Fibroblast of the aortic adventitia (primary cell): ENCODE measurements around the gene DNAJB13. TPM values are rescaled to one million over a fixed set of nuclear protein-coding genes. Genes with fewer than 3 reads are reported as not detected.

Experiments used
- DNase-seq: peaks from one replicate; pipeline ENCODE4 v3.0.0-alpha.2; 2010; ENCODE audit warnings: low read depth
- H3K4me3 ChIP-seq: 2 replicates; pipeline ENCODE4 v1.5.1; 2011; ENCODE audit warnings: low read depth, mild to moderate bottlenecking, control low read depth, low read length, moderate library complexity
- CTCF ChIP-seq: IDR thresholded peaks from 2 replicates; pipeline ENCODE4 v1.5.1; 2011; ENCODE audit warnings: mild to moderate bottlenecking, low read length, control low read depth, inconsistent platforms; ENCODE audit not compliant: insufficient read depth
- total RNA-seq: library from RNA; depleted of rRNA; stranded (reverse); fragments of >200 nt; gene quantifications from 2 replicates; pipeline ENCODE4 v1.2.3, GENCODE V29; 2012; ENCODE audit warnings: low replicate concordance

The DNAJB13 gene
- total RNA-seq, 1 donor, result not detected

GRCh38 chr11:73975479-73975757, 24.6 kb downstream of the DNAJB13 start:
- TF ChIP-seq CTCF, result no peak
- H3K4me3 ChIP-seq, result no peak overlapping the region
- DNase-seq, result no peak

DNA sequence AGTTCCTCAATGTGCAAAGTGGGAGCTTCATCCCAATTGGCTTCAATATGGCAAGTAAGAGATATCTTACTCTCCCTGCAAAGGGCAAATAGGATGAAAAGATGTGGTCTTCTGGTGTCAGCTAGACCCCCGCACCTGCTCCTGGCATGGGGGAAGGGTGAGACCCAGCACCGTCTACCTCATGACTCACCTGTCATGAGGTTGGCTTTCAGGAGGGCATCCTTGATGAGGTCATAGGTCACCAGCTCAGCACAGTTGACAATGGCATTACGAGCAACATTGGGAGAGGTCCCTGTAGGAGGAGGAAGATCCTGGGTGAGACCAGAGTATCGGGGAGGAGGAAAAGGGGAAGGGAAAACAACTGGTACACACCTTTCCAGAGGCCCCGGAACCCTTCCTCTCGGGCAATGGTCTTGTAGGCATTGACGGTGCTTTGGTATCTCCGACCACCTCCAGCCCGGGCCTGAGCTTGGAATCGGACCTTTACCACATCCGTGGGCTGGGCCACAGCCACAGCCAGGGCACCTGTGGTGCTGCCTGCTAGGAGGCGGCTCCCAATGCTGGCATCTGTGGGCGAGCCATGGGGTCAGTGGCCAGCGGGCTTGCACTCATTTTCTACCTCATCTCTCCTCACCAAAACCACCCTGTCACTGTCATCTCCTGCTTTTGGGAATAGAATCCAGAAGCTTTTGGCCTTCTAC, 25.8 kb downstream of the DNAJB13 start:
- no peak for TF ChIP-seq CTCF
- DNase-seq, result no peak
- H3K4me3 ChIP-seq, result no peak overlapping the region

- no peak for DNase-seq
- H3K4me3 ChIP-seq, result no peak overlapping the region
- TF ChIP-seq CTCF, result no peak
Measured at GRCh38 chr11:73977856-73978519, 27.2 kb downstream of the DNAJB13 start.

DNA sequence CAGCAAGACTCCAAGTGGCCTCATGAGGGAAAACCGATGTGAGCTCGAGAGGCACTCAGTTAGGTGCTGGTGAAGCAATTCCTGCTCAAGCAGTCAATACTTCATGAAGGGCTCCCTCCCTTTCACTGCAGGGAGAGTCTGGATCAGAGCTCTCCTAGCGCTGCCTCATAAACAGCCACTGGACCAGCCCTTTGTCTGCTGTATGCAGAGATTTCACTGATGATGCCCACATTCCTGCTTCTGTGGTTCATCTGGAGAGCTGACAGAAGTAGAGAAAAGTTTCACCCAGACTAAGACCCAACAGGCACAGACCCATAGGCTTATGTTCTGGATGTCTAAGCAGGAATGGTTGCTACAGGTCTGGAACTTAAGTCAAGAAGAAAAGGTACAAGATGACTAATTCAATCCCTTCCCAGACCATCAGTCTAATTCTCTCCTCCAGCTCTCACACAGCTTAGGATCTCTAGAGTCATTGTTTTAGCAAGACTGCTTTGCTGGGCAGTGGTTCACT, 27.8 kb downstream of the DNAJB13 start:
- H3K4me3 ChIP-seq, result no peak overlapping the region
- no peak for TF ChIP-seq CTCF
- DNase-seq, result peak; percentile 18

DNA sequence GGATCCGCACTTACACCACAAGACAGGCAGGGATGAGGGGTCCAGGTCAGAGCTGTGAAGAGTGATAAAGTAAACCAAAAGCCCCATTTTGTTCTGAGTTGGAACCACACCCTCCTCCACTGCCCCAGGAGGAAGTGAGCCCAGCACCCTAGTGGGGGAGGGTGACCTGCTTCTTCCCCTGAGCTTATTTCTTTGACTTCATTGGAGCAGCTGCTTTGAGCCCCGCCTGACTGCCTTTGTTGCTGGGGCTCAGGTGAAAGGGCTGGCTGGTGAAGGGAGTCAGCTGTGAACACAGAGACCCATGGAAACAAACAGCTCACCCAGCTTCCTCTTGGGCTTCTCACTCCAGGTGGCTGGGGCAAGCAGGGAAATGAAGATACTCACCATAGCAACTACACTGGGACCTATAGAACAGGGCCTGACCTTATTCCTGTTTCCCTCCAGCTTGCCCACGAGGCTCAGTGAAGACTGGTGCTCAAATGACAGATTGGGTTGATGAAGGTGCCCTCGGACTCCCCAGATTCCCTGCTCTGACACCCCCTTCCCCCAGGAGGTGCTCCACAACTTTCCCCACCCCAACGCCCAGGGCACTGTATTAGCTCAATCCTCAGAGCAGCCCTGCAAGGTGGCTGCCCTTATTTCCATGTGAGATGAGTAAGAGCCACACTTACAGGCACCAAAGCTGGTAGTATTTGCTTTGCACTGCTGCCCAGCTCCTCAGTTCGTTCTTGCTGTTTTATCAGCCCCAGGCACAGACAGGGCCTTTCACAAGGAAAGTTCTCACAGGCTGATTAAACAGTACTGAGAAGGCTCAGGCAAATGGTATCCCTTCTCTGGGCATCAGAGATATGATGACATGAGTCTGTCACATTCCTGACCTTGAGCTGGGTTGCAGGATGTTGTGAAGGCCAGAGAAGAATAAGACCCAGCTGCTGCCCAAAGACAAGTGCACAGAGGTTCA, 29.5 kb downstream of the DNAJB13 start:
- TF ChIP-seq CTCF, result no peak

DNA sequence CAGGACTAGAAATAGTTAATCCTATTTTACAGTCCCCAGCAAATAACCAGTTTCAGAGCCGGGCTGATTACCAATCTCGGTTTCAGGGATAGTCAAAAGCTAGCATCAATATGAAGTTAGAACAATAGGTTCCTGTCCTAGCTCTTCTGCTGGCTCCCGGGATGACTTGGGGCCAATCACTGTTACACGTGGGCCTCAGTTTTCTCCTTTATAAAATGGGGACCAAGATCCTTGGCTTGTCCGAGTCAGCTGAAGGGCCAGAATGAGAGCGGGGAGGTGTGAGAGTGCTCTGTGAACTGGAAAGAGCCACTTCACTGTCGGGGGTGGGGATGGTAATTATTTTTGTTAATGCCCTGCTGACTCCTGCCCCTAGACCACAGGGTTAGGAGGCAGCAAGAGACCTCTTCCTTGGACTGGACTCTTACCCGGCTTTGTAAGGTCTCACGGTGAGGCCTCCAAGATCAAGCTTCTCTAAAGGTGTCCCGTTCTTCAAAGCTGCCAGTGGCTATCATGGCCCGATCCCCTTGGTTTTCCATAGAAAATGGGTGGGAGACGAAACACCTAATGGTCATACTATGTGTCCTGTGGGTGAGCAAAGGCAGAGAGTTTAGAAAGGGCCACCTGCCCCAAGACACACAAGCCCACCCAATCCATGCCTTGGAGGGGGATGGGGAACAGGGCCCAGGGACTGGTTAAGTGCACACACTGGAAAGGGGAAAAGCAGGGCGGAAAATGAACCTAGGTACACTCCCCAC, 30.4 kb downstream of the DNAJB13 start:
- DNase-seq, result no peak
- no peak for TF ChIP-seq CTCF
- no peak overlapping the region for H3K4me3 ChIP-seq

More for the DNA sequence above, 29.5 kb downstream of the DNAJB13 start:
- no peak overlapping the region for H3K4me3 ChIP-seq
- DNase-seq, result no peak
